NT2/D1 (cell line): ENCODE data around the gene TMPRSS11A.

Source experiments
- YY1 ChIP-seq: IDR thresholded peaks from 2 replicates; pipeline ENCODE4 v1.6.1; 2011; ENCODE audit not compliant: insufficient read length, insufficient read depth
- ZNF274 ChIP-seq: IDR thresholded peaks from 2 replicates; pipeline ENCODE4 v1.6.1; 2011; ENCODE audit warnings: mild to moderate bottlenecking, low read depth, low read length

DNA sequence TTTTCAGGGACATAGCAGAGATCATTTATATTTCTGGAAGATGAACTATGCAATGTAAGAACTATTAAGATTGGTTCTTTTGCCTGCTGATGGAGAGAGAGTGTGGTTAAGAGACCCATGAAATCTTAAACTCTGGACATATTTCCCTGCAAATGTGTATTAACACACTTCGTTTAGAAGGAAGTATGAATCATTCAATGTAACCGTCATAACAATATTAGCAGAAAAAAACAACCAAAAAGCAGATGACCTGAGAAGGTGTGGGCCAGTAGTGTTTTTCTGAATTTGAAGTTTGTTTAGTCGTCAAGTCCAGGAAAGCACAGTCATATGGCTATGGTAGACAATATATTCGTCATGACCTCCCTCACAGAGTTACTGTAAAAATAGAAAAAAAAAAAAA is 77.0 kb downstream of the TMPRSS11A start:
- TF ChIP-seq YY1 (no peak), ZNF274 (no peak)
